NCI-H128 (cell line): Measurements from ENCODE around the gene KRT40.

Experiments
- DNase-seq: peaks from one replicate; lab custom pipeline; 2025; ENCODE audit not compliant: unreplicated experiment; lab: John Stamatoyannopoulos, UW

The KRT40 gene

GRCh38 chr17:40953881-40954280, 30.2 kb downstream of the KRT40 start:
- DNase-seq, result no peak

- DNase-seq, result no peak
Observed at GRCh38 chr17:40952661-40953060, 31.5 kb downstream of the KRT40 start.

- DNase-seq, result no peak
Observed at GRCh38 chr17:40952154-40952553, 32.0 kb downstream of the KRT40 start.

- no peak for DNase-seq
Observed at GRCh38 chr17:40951011-40951622, 33.0 kb downstream of the KRT40 start.

- DNase-seq, result no peak
Observed at GRCh38 chr17:40950176-40950575, 34.0 kb downstream of the KRT40 start.

- DNase-seq, result no peak
Observed at GRCh38 chr17:40949418-40949817, 34.7 kb downstream of the KRT40 start.

- no peak for DNase-seq
Observed at GRCh38 chr17:40947929-40948328, 36.2 kb downstream of the KRT40 start.

- DNase-seq, result no peak
Observed at GRCh38 chr17:40945414-40945813, 38.7 kb downstream of the KRT40 start.

GRCh38 chr17:40944531-40944930, 39.6 kb downstream of the KRT40 start:
- no peak for DNase-seq

GRCh38 chr17:40942553-40942952, 41.6 kb downstream of the KRT40 start:
- DNase-seq, result no peak

GRCh38 chr17:40940266-40940665, 43.9 kb downstream of the KRT40 start:
- no peak for DNase-seq

GRCh38 chr17:40938981-40939380, 45.1 kb downstream of the KRT40 start:
- DNase-seq, result no peak

- DNase-seq, result no peak
Observed at GRCh38 chr17:40937384-40937819, 46.7 kb downstream of the KRT40 start, which contains the start of gene KRT23. Gene KRT23 (minus strand): TSS chr17:40937646. CDS start chr17:40936603, 1,043 bp downstream.

GRCh38 chr17:40936976-40937375, 47.1 kb downstream of the KRT40 start:
- DNase-seq, result no peak

GRCh38 chr17:40936437-40936971, 47.6 kb downstream of the KRT40 start:
- DNase-seq, result no peak

- no peak for DNase-seq
Observed at GRCh38 chr17:40935624-40936023, 48.5 kb downstream of the KRT40 start.

- no peak for DNase-seq
Observed at GRCh38 chr17:40932608-40933007, 51.5 kb downstream of the KRT40 start.

- DNase-seq, result no peak
Observed at GRCh38 chr17:40931311-40931710, 52.8 kb downstream of the KRT40 start.
